OCI-LY3 (cell line): ENCODE measurements around the gene UBA3.

ENCODE experiments used
- H2AFZ ChIP-seq: fragments of 200-600, 300-600 bp; shearing (Covaris generic); 2 replicates; pipeline ENCODE4 v1.6.0; 2014; ENCODE audit warnings: antibody characterized with exemption, low read depth, low read length
- H3K27ac ChIP-seq: fragments of 200-600, 300-600 bp; sonication (generic); 2 replicates; pipeline ENCODE4 v1.5.1; 2014; ENCODE audit warnings: mild to moderate bottlenecking, low read length, moderate library complexity, mixed read lengths
- H3K27me3 ChIP-seq: fragments of 200-600, 300-600 bp; sonication (generic); 2 replicates; pipeline ENCODE4 v1.6.1; 2014; ENCODE audit warnings: low read depth, low read length, mixed read lengths
- H3K36me3 ChIP-seq: fragments of 200-600, 300-600 bp; sonication (generic); replicated peaks from 2 replicates; pipeline ENCODE3; 2014; ENCODE audit warnings: low read depth, low read length, mixed read lengths
- H3K4me1 ChIP-seq: fragments of 300-600, 200-600 bp; sonication (generic); 2 replicates; pipeline ENCODE4 v1.6.1; 2014; ENCODE audit warnings: low read length, mixed read lengths
- H3K4me2 ChIP-seq: fragments of 200-600, 300-600 bp; sonication (generic); 2 replicates; pipeline ENCODE4 v1.6.1; 2014; ENCODE audit warnings: low read length, mixed read lengths
- H3K4me3 ChIP-seq: fragments of 300-600, 200-600 bp; sonication (generic); 2 replicates; pipeline ENCODE4 v1.5.1; 2014; ENCODE audit warnings: antibody characterized with exemption, mild to moderate bottlenecking, low read length, moderate library complexity
- H3K79me2 ChIP-seq: fragments of 300-600, 200-600 bp; shearing (Covaris generic); 2 replicates; pipeline ENCODE4 v1.6.1; 2014; ENCODE audit warnings: mild to moderate bottlenecking, low read length, mixed read lengths
- H3K9ac ChIP-seq: fragments of 300-600, 200-600 bp; shearing (Covaris generic); 2 replicates; pipeline ENCODE4 v1.6.0; 2014; ENCODE audit warnings: mild to moderate bottlenecking, low read length, moderate library complexity
- H3K9me3 ChIP-seq: fragments of 200-600, 300-600 bp; shearing (Covaris generic); 2 replicates; pipeline ENCODE4 v1.6.1; 2014; ENCODE audit warnings: low read length, mixed read lengths; ENCODE audit not compliant: insufficient read depth
- H4K20me1 ChIP-seq: fragments of 200-600, 300-600 bp; sonication (generic); 2 replicates; pipeline ENCODE4 v1.6.1; 2016; ENCODE audit warnings: low read length, mixed read lengths; ENCODE audit not compliant: insufficient read depth
- EZH2phosphoT487 ChIP-seq: fragments of 200-600 bp; shearing (Covaris generic); IDR thresholded peaks from 2 replicates; pipeline ENCODE4 v1.6.1; 2018; ENCODE audit warnings: antibody characterized with exemption, mixed run types, low read depth
- TF ChIP-seq, protein P1 (sequence below): fragments of 200-600, 300-600 bp; sonication (generic); IDR thresholded peaks from 2 replicates; pipeline ENCODE4 v1.5.1; 2014; ENCODE audit warnings: antibody characterized with exemption, low read length, low read depth

Gene UBA3

DNA sequence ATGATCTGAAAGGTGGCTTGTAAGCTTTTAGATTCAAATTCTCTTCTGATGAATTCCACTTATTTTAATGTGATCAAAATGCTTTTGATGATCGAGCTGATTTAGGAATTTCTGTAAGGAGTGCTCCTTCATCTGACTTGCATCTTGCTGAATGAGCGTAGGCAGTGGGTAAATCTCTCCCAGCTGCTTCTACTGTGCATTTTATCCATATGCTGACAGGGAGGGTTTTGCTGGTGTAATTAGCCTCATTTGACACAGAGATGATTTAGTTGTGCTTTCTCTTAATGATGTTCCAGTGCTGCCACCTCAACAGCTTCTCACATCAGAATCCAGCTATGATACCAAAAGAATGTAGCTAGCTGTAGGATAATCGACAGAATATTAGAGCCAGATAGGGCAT, 46.1 kb upstream of the UBA3 start:
- Histone ChIP-seq H3K4me3 (no peak overlapping the region), H3K27ac (no peak overlapping the region), H4K20me1 (no peaks in the 10 kb centered on the region), H3K4me1 (no peaks in the 10 kb centered on the region), H3K27me3 (peaks cover 12% of the 10 kb centered on the region), H3K9me3 (no peaks in the 10 kb centered on the region), H3K4me2 (no peak overlapping the region), H2AFZ (no peak overlapping the region), H3K36me3 (no peaks in the 10 kb centered on the region), H3K9ac (no peak overlapping the region), H3K79me2 (no peaks in the 10 kb centered on the region)
- TF ChIP-seq, protein P1, sequence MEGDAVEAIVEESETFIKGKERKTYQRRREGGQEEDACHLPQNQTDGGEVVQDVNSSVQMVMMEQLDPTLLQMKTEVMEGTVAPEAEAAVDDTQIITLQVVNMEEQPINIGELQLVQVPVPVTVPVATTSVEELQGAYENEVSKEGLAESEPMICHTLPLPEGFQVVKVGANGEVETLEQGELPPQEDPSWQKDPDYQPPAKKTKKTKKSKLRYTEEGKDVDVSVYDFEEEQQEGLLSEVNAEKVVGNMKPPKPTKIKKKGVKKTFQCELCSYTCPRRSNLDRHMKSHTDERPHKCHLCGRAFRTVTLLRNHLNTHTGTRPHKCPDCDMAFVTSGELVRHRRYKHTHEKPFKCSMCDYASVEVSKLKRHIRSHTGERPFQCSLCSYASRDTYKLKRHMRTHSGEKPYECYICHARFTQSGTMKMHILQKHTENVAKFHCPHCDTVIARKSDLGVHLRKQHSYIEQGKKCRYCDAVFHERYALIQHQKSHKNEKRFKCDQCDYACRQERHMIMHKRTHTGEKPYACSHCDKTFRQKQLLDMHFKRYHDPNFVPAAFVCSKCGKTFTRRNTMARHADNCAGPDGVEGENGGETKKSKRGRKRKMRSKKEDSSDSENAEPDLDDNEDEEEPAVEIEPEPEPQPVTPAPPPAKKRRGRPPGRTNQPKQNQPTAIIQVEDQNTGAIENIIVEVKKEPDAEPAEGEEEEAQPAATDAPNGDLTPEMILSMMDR: no peak
- no peak for TF ChIP-seq EZH2phosphoT487

DNA sequence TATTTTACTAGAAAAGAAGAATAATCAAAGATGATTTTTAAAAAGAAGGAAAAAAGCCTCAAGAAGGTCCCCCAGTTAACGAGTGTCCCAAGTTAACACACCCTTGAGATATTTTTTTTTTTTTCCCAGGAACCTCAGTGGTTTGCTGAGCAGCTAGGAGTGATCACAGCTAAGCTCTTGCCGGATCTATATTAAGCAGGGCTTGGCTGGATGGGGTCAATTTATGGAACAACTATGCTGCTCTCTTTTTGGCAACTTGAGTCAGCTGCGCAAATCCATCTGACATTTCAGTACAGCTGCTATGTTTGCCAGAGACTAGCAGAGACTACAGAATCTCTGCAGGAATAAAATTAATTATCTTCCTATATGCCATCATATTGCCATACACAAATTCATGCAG, 42.2 kb upstream of the UBA3 start, which contains the start of gene LMOD3:
Gene LMOD3 (minus strand): TSS at position 193 of the 400 bp plus-strand sequence. CDS start 209 bp downstream, outside the sequence.
- Histone ChIP-seq H3K9me3 (no peaks in the 10 kb centered on the region), H3K4me2 (peak within 1 kb of the TSS; percentile 34; the same call in 1 of the 2 replicates), H3K27ac (no peak within 1 kb of the TSS), H3K27me3 (peaks cover 8% of the 10 kb centered on the region), H3K79me2 (no peaks in the 10 kb centered on the region), H3K9ac (no peak within 1 kb of the TSS), H3K4me3 (no peak within 1 kb of the TSS), H3K36me3 (no peaks in the 10 kb centered on the region), H3K4me1 (no peaks in the 10 kb centered on the region), H4K20me1 (no peaks in the 10 kb centered on the region), H2AFZ (0 out of 2 replicates have a peak within 1 kb of the TSS, but pooled peaks have one; percentile 8)
- TF ChIP-seq, protein P1: no peak
- no peak for TF ChIP-seq EZH2phosphoT487

DNA sequence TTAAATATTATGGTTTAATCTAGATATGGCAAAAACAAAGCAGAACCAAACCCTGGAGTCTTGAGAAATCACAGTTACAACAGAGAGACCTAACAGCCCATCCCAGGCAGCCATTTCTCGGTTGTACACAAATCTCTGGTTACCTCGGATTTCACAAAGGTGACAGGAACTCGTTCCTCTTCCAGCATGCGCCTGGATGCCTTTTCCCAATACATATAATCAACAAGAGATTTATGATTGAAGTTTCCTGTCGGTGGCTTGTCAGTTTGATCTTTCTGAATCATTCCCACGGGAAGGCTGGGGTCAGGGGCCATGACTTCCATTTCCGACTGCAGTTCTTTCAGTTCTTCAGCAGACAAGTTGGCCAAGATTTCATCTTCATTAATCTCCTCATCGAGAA, 41.8 kb upstream of the UBA3 start:
- Histone ChIP-seq H3K27me3 (peaks cover 5% of the 10 kb centered on the region), H3K4me2 (peak overlapping the region; percentile 34; the same call in 1 of the 2 replicates), H2AFZ (0 out of 2 replicates have a peak overlapping the region, but pooled peaks have one; percentile 8), H3K4me3 (no peak overlapping the region), H3K27ac (no peak overlapping the region), H4K20me1 (no peaks in the 10 kb centered on the region), H3K79me2 (no peaks in the 10 kb centered on the region), H3K4me1 (no peaks in the 10 kb centered on the region), H3K9ac (no peak overlapping the region), H3K9me3 (no peaks in the 10 kb centered on the region), H3K36me3 (no peaks in the 10 kb centered on the region)
- no peak for TF ChIP-seq EZH2phosphoT487
- TF ChIP-seq, protein P1: no peak

DNA sequence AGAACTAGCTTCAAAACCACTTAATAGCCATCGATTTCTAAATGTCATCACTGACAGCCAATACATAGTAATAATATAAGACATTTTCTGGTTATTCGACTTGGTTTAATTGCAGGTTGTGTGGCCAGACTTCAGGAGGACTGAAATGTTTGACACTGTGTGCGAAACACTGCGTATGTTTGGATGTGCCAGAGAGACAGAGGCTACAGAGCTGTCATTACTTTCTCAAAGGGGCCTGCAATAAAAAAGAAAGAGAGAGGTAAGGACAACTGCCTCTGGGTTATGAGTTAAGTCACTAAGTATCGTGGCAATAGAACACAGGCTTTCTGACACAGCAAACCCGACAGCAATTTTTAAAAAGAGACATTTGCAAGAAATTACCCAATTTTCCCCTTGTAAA, 41.3 kb upstream of the UBA3 start:
- H3K9me3 ChIP-seq: no peaks in the 10 kb centered on the region
- peaks cover under 1% of the 10 kb centered on the region; the same call in 1 of the 2 replicates for H3K27me3 ChIP-seq
- TF ChIP-seq, protein P1: no peak
- no peak for TF ChIP-seq EZH2phosphoT487
- no peak overlapping the region for H3K4me3 ChIP-seq
- H4K20me1 ChIP-seq: no peaks in the 10 kb centered on the region
- no peaks in the 10 kb centered on the region for H3K4me1 ChIP-seq
- 0 out of 2 replicates have a peak overlapping the region, but pooled peaks have one; percentile 61 for H2AFZ ChIP-seq
- H3K4me2 ChIP-seq: no peak overlapping the region
- H3K79me2 ChIP-seq: no peaks in the 10 kb centered on the region
- H3K36me3 ChIP-seq: no peaks in the 10 kb centered on the region
- no peak overlapping the region for H3K9ac ChIP-seq
- H3K27ac ChIP-seq: no peak overlapping the region
